ENCODE measurements around the gene CHST7.

CHST7 gene

DNA sequence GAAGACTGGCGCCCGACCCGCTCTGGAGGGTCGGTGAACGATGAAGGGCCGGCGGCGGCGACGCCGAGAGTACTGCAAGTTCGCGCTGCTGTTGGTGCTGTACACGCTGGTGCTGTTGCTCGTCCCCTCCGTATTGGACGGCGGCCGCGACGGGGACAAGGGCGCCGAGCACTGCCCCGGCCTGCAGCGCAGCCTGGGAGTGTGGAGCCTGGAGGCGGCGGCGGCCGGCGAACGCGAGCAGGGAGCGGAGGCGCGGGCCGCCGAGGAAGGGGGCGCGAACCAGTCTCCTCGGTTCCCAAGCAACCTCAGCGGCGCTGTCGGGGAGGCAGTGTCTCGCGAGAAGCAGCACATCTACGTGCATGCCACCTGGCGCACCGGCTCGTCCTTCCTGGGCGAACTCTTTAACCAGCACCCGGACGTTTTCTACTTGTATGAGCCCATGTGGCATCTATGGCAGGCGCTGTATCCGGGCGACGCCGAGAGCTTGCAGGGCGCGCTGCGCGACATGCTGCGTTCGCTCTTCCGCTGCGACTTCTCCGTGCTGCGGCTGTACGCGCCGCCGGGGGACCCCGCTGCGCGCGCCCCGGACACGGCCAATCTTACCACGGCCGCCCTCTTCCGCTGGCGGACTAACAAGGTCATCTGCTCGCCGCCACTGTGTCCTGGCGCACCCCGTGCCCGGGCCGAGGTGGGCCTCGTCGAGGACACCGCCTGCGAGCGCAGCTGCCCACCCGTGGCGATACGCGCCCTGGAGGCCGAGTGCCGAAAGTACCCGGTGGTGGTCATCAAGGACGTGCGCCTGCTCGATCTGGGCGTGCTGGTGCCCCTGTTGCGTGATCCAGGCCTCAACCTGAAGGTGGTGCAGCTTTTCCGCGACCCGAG lies 568 bp downstream of the CHST7 start:
- peak; percentile 57 for DNase-seq

DNA sequence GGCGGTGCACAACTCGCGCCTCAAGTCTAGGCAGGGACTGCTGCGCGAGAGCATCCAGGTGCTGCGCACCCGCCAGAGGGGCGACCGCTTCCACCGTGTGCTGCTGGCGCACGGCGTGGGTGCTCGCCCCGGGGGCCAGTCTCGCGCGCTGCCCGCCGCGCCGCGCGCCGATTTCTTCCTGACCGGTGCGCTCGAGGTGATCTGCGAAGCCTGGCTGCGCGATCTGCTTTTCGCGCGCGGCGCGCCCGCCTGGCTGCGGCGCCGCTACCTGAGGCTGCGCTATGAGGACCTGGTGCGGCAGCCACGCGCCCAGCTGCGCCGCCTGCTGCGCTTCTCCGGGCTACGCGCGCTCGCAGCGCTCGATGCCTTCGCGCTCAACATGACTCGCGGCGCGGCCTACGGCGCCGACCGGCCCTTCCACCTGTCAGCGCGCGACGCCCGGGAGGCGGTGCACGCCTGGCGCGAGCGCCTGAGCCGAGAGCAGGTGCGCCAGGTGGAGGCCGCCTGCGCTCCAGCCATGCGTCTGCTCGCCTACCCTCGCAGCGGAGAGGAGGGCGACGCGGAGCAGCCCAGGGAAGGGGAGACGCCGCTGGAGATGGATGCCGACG lies 1.3 kb downstream of the CHST7 start:
- DNase-seq, result no peak

DNA sequence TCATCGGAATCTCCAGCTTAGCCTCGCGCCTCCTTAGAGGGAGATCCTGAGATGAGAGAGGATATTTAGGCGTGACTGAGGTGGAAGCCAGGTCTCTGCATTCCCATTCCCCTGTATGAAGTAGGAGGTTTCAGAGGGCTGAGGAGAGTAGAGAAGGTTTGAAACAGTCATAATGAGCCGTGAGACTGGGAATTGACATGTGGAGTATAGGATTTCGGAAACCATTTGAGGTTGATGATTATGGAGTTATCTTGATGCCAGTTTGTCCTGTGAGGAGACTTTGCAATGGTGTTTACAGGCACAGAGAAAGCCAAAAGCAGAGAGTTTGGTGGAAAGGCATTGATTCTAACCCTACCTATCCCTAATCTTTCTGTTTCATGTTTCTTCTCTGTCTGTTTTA lies 2.0 kb downstream of the CHST7 start:
- no peak for DNase-seq

DNA sequence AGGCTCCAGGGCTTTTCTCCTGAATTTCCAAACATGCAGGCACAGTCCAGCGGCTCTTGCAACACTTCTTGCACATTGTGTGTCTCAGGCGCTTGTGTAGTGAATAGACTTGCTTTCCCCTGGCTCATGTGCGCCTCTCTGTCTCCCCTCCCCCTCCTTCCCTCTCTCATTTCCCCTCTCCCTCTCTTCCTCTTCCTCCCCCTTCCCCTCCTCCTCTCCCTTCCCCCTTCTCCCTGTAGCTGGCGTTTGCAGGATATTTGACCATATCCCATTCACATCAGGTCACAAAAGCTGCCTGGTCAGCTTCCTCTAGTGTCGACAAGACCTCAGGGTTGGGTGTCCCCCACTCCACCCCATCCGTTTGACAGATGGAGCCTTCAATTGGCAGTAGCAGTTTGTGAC lies 2.4 kb downstream of the CHST7 start:
- no peak for DNase-seq

DNA sequence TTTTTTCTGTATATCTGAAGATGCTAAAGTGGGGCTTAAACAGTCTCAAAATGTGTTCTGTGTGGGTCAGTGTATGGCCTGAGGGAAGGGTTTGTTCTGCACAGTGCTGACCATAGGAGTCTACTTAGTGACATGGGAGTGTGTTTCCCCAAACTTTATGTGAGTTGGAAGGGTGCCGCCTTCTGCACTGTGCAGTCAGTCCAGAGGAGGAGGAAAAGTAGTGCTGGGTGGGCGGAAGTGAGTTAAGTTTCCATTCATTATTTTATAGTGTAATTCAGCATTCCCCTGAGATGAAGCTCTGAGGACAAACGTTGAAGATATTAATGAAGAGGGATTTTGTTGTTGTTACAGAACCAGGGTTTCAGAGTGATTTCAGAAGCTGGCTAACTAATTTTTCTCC lies 2.9 kb downstream of the CHST7 start:
- DNase-seq, result no peak

DNA sequence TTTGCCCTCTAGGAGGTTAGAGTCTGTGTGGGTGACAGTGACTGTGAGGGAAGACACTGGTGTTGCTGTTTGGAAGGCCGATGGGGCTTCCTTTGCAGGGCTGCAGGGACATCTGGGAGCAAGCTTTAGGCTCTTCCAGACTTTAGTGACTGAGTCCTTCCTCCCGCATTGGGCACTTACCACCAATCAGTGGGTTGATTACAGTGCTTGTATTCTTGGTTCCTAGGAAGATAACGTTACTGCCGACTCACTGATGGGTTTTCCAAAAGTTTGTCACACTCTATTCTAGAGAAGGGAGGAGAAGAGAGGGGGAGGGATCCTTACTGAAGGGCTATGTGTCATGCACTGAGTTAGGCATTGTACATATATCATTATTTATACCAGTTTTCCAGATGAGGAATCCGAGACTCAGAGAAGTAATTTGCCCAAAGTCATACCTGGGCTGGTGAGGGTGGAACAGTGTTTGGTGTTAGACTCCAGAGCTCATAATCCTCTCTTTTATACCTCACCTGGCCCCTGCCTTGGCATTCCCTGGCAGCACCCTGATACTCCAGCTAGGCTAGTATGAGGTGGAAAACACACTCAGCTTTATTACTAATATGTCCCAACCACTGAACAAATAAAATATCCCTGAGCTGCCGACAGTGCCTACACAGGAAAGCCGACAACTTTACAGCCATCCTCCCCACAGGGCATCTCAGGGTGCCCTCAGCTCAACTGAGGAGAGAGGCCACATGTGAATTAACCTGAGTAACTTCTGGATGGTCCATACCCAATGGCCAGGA lies 3.8 kb downstream of the CHST7 start:
- DNase-seq, result no peak

DNA sequence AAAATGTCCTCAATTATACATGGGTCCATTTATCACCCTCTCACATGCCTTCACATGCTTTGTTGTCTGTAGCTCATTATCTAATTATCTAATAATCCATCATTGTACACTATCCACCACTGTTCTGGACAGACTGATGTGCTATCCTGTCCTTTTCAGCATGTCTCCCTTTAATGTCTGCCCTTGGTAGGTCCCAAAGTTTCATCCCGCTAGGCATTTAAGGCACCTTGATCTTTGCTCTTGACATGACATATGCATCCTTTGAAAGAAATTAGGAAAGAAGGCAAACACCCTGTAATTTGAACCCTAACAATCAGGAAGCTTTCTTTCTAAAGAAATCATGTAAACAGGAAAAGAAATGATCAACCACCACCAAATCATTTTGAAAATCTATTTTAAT lies 5.7 kb downstream of the CHST7 start:
- DNase-seq, result no peak

- no peak for DNase-seq
Measured at GRCh38 chrX:46580613-46581012, 7.0 kb downstream of the CHST7 start.

DNA sequence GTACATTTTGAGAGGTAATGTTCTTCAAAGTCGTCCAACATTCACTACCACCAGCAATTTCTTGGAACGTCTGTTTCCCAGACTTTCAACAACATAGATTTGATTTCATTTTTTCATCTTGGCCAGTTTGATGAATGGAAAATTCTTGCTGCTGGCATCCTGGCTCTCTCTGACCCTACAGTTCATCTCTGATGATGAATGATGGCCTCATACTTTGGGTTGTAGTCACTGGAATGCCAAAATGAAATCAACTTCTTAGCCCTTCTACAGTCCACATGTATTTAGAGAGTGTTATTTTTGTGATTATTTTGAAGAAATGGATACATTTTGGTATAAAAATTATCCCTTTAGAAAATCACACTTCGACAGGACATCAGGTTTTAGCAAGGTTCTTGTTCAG lies 8.8 kb downstream of the CHST7 start:
- DNase-seq, result no peak

GRCh38 chrX:46582966-46583365 lies 9.4 kb downstream of the CHST7 start:
- DNase-seq, result no peak

DNA sequence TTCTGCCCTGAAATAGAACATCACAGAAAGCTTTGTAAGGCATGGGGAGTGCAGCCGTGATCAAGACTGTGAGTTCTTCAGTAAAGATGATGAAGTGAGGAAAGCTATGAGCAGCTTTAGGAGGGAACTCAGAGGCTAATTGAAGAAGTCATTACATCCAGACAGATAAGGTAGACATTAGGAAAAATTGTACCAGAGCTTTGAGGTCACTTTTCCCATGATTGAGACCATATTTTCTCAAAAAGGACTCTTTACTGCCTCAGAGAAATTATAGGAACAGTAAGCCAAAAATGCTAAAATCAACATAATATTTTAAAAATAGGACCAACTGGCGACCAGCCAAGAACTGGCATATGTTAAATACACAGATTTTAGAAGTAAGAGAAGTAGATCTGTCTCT lies 11.2 kb downstream of the CHST7 start:
- DNase-seq, result no peak

GRCh38 chrX:46587158-46587557 lies 13.6 kb downstream of the CHST7 start:
- DNase-seq, result peak; percentile 68

DNA sequence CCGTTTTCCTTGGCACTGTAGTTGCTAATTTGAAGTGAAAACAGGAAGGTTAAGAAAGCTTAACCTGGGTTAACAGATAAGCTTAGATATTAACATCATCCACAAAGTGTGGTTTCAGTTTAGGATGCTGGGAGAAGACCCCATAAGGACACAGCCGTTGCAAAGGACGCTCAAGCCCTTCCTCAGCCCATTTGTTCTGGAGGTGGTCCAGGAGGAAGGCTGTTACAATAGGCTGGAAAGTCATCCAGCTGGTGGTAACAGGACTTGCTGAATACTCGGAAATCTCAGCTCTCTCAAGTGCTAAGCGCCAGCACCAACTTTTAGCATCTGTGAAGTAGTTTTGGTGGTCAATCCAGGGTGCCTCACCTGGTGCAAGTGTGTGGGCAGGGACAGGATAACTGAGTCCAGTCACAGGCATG lies 14.2 kb downstream of the CHST7 start:
- DNase-seq, result no peak

DNA sequence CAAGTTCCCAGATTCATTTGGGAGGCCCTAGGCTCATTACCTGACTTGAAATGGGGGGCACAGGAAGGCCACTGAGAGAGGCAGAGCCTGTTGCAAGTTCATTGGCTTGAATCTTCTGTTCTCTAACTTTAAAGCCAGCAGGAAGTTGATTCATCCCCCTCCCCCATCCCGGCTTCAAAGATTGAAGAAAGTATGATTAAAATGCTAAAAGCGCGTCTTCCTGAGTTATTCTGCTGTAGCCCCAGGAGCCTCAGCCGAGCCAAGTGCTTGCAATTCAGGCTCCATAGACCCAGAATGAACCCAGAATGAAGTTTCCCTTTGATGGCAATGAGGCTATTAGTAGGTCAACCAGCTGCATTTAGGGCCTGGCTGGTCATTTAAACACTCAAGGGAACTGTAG lies 14.7 kb downstream of the CHST7 start:
- DNase-seq, result peak; percentile 51

DNA sequence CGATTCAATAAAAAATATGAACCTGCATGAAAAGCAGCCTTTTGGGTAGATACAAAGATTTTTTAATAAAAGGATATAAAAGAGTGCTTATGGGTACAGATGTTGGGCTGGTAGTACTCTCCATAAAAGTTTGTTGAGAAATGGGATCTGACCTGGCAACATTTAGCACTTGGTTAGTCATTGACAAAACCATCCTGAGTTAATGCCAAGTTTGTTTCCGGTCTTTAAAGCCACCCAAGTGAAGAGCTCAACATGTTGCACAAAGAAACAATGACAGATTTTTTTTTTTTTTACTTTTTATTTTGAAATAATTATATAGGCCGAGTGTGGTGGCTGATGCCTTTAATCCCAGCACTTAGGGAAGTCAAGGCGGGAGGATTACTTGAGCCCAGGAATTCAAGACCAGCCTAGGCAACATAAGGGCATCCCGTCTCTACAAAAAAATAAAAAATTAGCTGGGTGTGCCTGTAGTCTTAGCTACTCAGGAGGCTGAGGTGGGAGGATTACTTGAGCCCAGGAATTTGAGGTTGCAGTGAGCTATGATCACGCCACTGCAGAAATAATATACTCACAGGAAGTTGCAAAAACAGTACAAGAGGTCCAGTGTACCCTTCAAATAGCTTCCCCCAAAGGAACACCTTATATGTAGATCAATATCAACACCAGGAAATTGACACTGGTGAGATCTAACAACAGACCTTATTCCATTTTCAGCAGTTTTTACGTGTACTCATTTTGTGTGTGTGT lies 16.6 kb downstream of the CHST7 start:
- no peak for DNase-seq

GRCh38 chrX:46595084-46595483 lies 21.5 kb downstream of the CHST7 start:
- no peak for DNase-seq

DNA sequence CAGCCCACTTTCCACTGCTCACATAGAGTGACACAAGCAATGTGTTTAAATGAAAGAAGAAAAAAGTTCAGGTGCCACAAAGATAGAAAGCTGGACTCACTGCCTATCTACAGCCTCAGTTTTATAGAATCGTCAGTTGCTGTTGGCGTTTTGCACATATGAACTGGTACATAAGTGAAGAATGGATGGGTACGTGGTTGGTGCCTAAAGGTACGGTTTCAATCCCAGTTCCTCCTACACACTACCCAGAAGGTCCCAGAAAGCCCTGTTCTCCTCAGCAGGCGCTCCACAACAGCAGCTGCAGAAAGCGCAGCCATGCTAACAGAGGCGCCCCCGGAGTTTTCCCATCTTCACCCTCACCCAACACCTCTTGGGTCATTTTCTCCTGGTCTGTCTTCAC lies 23.6 kb downstream of the CHST7 start:
- no peak for DNase-seq

GRCh38 chrX:46597771-46598170 lies 24.2 kb downstream of the CHST7 start:
- no peak for DNase-seq

DNA sequence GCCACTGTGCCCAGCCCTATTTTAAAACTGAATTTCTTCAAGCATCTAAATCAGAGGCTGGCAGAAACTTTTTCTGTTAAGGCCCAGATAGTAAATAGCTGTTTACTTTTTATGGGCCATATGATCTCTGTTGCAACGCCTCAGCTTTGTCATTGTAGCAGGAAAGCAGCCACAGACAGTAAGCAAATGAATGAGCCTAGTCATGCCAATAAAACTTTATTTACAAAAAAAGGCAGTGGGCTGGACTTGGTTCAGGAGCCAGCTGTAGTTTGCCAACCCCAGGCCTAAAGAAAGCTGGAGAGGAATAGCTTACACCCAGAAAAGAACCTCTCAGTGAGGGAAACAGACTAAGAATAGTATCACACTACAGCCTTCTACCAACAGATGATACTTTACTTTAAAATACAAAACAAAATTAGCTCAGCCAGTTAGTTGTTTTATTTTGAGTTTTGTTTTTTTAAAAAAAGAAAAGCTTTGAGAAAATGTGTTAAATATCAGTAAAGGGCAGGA lies 25.5 kb downstream of the CHST7 start:
- no peak for DNase-seq

DNA sequence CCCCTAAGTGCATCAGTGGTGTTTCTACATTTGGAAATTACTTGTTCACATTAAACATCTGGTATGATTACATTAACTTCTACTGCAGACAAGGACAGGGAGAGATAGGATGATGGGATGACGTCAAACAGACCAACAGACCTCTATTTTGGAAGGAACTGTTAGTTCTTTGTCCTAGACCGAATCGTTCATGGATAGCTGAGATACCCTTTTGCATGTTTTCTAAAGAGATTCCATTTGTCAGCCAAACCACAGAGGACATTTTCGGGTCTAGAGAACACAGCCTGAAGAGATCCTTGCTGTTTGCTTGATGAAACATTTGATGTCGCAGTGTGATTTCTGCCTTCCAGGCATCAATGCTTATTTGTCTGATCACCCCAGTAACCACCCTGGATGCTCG lies 27.7 kb downstream of the CHST7 start:
- no peak for DNase-seq

DNA sequence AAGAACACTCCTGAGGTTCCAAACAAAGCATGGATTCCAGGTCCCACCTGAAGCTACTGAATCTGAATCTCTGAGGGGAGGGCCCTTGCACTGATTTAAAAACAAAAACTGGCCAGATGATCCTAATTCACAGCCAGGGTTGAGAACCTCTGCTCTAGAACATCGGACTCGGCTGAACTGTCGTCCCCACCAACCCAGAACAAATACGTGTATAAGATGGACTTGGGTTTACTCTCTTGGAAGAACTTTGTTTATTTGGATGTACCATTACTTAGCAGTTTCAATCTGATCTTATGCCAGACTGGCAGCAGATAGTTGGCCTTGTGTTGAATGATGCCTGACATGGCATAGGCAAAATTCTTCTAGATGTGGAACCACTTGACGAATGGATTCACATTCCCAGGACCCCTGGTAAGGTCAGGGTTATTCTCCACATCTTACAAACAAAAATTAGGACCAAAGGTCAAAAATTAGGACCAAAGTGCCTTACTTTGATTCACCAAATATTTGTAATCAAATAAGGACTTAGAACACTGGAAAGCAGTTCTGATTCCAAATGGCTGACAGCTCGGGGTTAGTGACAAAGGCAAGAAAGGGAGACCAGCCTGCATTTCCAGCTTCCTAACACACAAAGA lies 29.0 kb downstream of the CHST7 start:
- DNase-seq, result no peak

DNA sequence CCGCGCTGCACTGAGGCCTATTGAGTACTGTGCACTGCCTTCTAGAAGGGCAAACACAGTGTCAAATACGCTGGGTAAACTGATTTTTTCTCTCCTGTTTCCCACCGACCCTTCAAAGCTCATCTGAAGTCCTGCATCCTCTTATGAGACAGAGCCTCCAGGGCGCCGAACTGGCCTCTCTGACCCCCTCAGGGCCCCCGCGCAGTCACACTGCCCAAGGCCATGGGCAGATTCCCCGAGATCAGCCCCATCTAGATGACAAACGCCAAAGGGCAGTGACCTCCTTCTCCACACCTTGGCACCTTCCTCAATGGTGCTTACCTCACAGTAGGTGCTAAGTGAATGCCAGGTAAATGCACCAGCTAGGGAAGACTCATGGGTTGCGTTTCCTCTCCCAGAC lies 34.4 kb downstream of the CHST7 start:
- DNase-seq, result no peak
